Measurements from ENCODE around the gene JADE2. TPM values are rescaled to one million over a fixed set of nuclear protein-coding genes. Genes with fewer than 3 reads are reported as not detected.

The JADE2 gene
- 20.6 and 24.5 TPM in 2 replicates for total RNA-seq

GRCh38 chr5:134524826-134525682 lies at the start of gene JADE2:
TSS of gene JADE2 (plus strand) at chr5:134525670. CDS start at chr5:134535858, 10,188 bp downstream.

Small RNA genes lying within 50 kb of the gene (small RNA-seq; reads per million reads assigned to genes)
- not detected for gene RN7SL541P
- gene RNU6-456P = not detected

Other genes with a start within 250 kb of the JADE2 start
- gene CDKL3, start 158.5 kb upstream of the JADE2 start, total RNA-seq = 0.40 and 0.50 TPM in 2 replicates
- gene UBE2B, start 154.1 kb upstream of the JADE2 start, total RNA-seq = 61.8 and 70.5 TPM in 2 replicates
- gene CDKN2AIPNL, start 113.8 kb upstream of the JADE2 start, total RNA-seq = 36.0 and 49.7 TPM in 2 replicates
- 84.7 and 93.9 TPM in 2 replicates for gene SAR1B, start 107.2 kb downstream of the JADE2 start, total RNA-seq
- gene SEC24A, start 123.1 kb downstream of the JADE2 start, total RNA-seq = 51.3 and 51.5 TPM in 2 replicates
- gene CAMLG, start 212.9 kb downstream of the JADE2 start, total RNA-seq = 31.9 and 33.6 TPM in 2 replicates
- gene DDX46, start 233.1 kb downstream of the JADE2 start, total RNA-seq = 57.0 and 60.3 TPM in 2 replicates